HG02571 (cell line): ENCODE results near the gene ARHGAP6.

Experiments
- ATAC-seq: cut with Tn5 transposase; IDR thresholded peaks from one replicate; pipeline ENCODE4 v1.9.1; 2021; ENCODE audit warnings: mild to moderate bottlenecking, moderate library complexity; ENCODE audit not compliant: unreplicated experiment

ARHGAP6 gene

GRCh38 chrX:11464380-11464779 lies 201.3 kb downstream of the ARHGAP6 start:
- no peak for ATAC-seq

- ATAC-seq = no peak
Observed at GRCh38 chrX:11462648-11463047, 203.1 kb downstream of the ARHGAP6 start.

GRCh38 chrX:11462136-11462535 lies 203.6 kb downstream of the ARHGAP6 start:
- ATAC-seq = no peak

GRCh38 chrX:11461201-11462001 lies 204.3 kb downstream of the ARHGAP6 start:
- no peak for ATAC-seq

- ATAC-seq = no peak
Observed at GRCh38 chrX:11460347-11460746, 205.4 kb downstream of the ARHGAP6 start.

- no peak for ATAC-seq
Observed at GRCh38 chrX:11458170-11458569, 207.6 kb downstream of the ARHGAP6 start.

GRCh38 chrX:11451151-11451550 lies 214.6 kb downstream of the ARHGAP6 start:
- no peak for ATAC-seq

GRCh38 chrX:11450354-11450753 lies 215.4 kb downstream of the ARHGAP6 start:
- ATAC-seq = no peak

GRCh38 chrX:11449613-11450012 lies 216.1 kb downstream of the ARHGAP6 start:
- ATAC-seq = no peak

GRCh38 chrX:11447418-11447817 lies 218.3 kb downstream of the ARHGAP6 start:
- no peak for ATAC-seq

- ATAC-seq = no peak
Observed at GRCh38 chrX:11446949-11447348, 218.8 kb downstream of the ARHGAP6 start.

- ATAC-seq = no peak
Observed at GRCh38 chrX:11446336-11446735, 219.4 kb downstream of the ARHGAP6 start.

- no peak for ATAC-seq
Observed at GRCh38 chrX:11445540-11445939, 220.2 kb downstream of the ARHGAP6 start.

GRCh38 chrX:11444052-11444451 lies 221.7 kb downstream of the ARHGAP6 start:
- ATAC-seq = no peak

- ATAC-seq = no peak
Observed at GRCh38 chrX:11439846-11440245, 225.9 kb downstream of the ARHGAP6 start.

- ATAC-seq = no peak
Observed at GRCh38 chrX:11438767-11439166, 227.0 kb downstream of the ARHGAP6 start.

- ATAC-seq = no peak
Observed at GRCh38 chrX:11438380-11438723, 227.4 kb downstream of the ARHGAP6 start.

- ATAC-seq = no peak
Observed at GRCh38 chrX:11437642-11438379, 227.9 kb downstream of the ARHGAP6 start.

- no peak for ATAC-seq
Observed at GRCh38 chrX:11435568-11435967, 230.2 kb downstream of the ARHGAP6 start.

- no peak for ATAC-seq
Observed at GRCh38 chrX:11434607-11435006, 231.1 kb downstream of the ARHGAP6 start.

GRCh38 chrX:11431786-11432185 lies 233.9 kb downstream of the ARHGAP6 start:
- ATAC-seq = no peak

- no peak for ATAC-seq
Observed at GRCh38 chrX:11430271-11430670, 235.4 kb downstream of the ARHGAP6 start.
